HG02884 (cell line): ENCODE data around the gene LRRC25.

ENCODE experiments used
- ATAC-seq: cut with Tn5 transposase; IDR thresholded peaks from one replicate; pipeline ENCODE4 v1.9.1; 2021; ENCODE audit warnings: mild to moderate bottlenecking, moderate library complexity; ENCODE audit not compliant: unreplicated experiment

LRRC25 gene

DNA sequence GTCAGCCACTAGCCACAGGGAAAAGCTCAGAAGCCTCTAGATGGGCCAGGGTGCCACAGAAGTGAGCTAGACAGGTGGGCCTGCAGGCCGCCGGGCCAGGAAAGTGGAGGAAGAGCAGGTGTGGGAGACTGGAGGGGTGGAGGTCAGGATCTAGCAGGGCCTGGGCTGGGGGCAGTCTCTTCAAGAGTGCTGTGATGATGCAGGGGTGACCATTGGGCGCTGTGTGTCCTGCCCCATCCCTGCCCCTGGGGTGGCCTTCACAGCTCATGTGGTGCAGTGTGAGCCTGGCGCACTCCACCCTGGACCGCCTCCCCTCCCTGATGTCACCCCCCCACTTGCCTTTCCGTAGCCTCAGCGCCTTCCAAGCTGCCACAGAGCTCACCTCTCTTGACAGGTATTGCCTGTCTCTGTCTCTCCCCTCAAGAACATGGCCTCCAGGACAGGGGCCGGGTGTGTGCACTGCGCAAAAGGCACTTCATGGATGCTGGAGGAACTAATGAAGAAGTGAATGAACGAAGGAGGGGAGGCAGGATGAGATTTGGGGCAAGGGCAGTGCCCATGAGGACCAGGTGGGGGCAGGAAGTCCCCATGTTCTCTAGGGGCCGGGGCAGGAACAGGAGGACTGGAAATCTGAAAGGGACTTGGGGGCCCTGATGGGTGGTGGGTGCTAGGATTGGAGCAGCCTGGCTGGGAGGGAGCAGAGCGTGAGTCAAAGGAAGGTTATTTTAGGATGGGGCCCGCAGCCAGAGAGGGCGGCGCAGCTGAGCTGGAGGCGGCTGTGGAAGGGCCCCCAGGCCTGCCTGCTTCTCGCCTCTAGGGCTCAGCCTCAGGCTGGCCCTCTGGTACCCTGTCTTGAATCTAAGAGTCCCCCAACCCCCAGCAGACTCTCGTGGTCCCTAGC is 28.3 kb upstream of the LRRC25 start:
- ATAC-seq = no peak

DNA sequence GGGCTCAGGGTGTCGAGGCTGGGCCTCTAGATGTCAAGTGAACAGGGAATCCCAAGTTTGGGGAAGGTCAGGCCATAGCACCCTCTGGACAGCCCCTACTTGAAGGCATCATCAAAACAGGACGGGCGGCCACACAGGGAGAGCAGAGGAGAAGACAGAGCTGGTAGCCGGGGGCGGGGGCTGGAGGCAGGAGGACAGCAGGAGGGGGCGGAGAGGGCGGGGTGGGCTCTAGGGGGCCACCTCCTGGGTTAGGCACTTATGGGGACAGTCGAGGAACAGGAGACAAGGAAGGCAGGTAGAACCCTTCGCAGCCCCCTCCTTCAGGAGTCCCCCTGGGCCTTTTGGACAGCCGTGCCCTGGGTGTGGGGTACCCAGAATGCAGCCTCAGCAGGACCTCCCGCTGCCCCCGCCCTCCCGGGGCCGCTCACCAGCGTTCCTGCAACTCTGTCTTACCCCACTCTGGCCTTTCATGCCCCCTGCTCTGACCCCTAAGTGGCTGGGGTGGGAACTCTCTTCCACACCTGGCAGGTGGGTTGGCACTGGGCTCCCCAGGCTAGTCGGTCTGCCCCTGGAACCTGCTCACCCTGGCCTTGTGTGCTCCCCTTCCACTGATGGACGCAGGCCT is 27.6 kb upstream of the LRRC25 start:
- no peak for ATAC-seq

DNA sequence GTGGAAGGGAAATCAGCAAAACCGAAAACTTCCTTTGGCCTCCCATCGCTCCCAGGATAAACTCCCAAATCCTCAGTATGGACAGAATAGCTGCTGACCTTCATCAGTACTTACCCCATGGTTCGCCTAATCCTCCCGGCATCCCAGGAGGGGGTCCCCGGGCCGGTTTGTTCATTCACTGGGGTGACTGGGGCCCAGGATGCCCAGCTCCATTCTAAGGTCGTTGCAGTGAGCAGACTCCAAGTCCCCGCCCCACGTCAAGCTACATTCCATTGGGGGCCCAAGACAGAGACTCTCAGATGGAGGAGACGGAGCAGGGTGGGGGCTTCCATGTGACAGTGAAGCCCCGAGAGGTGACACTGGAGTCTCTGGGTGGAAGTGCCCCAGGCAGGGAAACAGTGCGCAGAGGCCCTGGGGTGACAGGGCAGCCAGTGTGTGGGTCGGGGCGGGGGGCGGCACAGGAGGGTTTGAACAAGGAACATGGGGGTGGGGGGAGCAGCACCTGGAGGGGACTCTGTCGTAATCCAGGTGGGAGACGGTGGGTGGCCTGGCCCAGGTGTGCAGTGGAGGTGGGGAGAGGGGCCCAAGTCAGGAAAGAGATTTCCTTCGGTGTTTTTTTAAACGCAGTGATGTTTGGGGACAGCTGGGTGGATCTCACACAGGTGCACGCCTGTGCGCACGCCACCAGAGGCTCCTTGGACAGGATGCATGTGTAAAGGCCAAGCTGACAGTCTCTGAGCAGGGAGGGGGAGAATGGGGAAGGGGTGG is 26.9 kb upstream of the LRRC25 start:
- ATAC-seq = no peak

DNA sequence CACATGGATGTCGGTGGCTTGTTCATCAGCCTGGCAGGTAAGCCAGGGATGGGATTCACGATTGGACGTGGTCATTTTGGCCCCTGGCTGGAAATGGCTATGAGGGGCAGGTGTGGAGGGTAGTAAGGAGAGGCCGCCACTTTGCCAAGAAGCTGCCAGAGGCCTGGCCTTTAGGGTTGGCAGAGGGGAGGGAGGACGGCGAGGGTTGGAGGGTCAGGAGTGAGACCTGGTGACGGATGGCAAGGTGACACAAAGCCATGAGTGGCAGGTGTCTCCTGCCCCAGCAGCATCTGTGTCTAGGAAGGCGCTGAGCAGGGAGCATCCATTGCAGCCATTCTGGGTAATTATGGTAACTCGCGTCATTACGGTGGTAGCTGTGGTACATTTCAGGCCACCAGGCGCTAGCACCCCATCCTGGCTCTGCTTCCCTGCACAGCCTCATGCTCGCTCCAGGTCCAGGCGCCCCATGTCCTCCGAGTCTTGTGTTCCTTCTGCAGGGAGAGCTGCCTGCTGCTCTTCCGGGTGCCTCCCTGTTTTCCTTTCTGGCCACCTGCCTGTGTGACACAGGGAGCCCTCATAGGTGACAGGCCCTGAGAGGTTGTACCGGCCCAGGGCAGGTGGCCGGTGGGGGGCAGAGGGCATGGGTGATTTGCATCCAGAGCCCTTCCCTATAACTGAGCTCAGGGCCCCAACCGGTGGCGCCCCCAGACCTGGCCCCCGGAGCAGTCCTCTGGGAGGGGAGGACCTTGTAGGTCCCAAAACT is 26.0 kb upstream of the LRRC25 start:
- no peak for ATAC-seq

DNA sequence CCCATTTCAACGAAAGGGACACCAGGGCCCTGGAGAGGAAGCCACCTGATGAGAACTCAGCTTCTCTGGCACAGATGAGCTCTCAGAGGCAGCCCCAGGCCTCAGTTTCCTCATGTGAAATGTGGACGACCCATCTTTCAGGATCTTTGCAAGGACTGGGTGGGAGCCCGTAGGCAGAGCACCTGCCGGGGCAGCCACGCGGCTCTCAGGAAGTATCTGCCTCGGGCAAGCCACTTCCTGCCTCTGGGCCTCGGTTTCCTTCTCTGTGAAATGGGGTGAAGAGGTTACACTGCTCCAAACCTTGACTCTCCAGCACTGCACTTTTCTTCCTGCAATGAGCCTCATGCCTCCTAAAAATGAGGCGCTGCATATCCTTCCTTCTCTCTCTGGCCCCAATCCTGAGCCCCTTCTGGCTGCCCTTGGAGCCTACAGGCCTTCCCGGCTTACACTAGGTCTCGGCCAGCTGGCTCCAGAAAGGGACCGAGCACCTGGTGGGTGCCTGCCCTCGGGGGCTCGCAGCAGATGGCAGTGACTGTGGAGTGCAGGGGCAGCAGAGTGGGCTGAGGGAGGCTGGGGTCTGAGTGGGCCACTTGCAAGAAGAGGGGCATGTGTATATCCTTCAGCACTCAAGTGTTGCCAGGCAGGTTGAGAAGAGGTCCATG is 25.2 kb upstream of the LRRC25 start:
- ATAC-seq = no peak

DNA sequence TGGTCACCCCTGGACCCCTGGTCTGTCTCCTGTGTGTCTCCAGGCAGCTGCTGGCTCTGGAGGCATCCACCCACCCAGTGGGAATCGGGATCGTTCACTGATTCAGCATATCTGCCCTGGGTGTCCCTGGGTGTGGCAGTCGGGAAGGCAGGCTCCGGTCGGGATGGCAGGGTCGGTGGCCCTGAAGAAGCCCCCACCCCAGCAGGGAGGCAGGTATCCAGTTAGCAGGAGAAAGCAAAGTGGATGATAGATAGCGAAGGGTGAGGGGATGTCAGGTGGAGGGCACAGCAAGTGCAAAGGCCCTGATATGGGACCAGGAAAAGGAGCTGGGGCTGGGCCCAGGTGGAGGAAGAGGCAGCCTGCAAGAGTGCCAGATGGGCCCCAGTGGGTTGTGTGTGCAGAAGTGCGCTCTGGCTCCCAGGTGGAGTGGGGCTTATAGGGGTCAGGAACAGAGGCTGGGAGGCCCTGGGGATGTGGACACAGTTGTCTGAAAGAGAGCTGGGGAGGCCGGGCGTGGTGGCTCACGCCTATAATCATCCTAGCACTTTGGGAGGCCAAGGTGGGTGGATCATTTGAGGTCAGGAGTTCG is 24.0 kb upstream of the LRRC25 start:
- no peak for ATAC-seq

DNA sequence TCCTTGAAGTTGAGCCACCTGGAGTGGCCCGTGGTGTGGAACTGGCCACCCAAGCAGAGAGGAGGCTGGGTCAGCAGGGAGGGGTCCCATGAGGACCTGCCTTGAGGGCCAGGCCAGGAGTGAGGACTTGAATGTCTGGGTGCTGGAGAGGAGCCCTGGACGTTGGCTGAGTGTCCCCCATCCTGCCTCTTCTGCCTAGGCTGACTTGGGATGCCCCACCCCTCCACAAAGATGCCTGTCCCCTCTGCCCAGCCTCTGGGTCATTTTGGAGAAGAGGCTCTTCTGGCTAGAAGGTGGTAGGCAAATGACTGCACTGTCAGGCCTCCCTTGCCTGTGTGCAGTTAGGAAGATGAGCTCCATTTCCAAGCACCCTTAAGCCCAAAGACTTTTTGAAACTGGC is 23.5 kb upstream of the LRRC25 start:
- no peak for ATAC-seq

DNA sequence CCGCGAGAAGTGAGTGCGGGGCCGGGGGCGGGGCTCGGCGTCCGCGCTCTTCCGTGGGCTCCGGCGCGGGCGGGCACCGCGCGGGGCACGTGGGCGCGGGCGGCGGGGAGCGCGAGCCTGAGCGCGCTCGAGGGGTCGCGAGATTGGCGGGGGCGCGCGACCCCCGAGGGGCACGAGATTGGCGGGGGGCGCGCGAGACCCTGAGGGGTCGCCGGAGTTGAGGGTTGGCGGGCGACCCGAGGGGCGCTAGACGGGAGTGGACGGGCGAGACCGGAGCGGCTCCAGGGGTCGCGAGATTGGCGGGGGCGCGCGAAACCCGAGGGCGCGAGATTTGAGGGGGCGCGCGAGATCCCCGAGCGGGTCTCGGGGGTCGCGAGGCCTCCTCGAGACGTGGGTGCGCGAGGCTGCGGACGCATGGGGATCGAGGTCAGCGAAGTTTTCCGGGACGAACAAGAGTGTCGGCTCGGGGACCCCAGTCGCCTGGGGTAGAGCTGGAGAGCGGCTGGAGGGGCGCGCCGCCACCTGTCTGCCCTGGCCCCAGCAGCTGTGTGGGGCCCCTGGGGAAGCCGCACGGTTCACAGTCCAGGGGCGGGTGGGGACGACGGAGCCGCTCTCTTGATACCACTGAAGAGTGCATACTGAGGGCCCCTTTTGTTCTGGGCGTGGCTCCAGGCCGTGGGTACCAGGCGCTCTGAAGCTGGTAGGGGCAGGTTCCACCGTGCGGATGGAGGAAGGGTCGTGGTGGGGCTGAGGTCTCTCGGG is 22.5 kb upstream of the LRRC25 start:
- no peak for ATAC-seq

DNA sequence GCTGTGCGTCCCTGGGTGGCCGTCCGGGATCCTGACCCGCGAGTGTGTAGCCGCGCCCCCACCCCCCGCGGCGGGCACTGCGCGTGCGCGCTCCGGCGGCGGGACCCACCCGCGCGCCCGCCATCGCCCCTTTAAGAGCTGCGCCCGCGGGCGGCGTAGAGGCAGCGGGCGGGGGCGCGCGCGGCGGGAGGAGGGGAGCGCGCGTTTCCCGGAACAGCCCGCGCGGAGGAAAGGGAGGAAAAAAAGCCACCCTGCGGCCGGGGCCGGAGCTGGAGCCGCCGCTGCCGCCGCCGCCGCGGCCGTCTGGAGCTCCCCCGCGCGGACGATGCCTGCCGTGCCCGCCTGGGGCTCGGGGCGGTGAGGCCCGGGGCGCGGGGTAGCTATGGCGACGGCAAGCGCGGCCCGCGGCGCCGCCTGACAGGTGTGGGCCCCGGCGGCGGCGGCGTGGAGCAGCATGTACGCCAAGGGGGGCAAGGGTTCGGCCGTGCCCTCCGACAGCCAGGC is 21.8 kb upstream of the LRRC25 start, which contains the start of gene SSBP4:
TSS of gene SSBP4 (plus strand) at position 204 of the 504 bp plus-strand sequence. CDS start at position 455, 251 bp downstream.
- peak; percentile 37 for ATAC-seq

DNA sequence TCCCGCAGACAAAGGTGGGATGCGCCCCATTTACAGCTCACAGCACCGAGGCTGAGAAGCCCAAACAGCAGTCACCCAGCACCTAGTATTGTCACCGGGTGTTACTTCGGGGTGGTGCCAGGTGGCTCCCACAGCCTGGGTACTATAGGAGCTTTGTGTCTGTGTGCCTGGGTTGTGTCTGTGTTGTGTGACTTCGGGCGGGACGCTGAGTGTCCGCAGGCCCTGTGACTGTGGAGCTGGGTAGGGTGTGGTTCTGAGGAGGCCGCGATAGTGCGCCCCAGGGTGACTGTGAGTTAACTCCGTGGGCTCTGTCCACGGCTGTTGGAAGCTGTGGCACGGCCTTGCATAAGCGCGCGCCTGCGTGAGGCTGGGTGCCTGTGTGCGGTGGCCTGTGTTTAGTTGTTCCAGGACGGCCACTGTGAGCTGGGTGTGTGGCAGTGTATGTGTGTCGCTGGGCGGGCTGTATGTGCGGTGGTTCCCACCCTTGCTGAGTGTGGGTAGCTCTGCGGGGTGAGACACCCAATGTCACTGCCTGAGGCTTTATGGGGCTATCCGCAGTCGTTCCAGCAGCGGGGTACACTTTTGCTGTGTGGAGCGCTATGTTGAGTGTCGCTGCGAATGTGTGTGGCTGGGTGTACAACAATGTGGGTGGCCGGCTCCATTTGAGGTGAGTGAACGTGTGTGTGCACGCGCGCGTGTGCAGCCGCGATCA is 21.2 kb upstream of the LRRC25 start:
- no peak for ATAC-seq

DNA sequence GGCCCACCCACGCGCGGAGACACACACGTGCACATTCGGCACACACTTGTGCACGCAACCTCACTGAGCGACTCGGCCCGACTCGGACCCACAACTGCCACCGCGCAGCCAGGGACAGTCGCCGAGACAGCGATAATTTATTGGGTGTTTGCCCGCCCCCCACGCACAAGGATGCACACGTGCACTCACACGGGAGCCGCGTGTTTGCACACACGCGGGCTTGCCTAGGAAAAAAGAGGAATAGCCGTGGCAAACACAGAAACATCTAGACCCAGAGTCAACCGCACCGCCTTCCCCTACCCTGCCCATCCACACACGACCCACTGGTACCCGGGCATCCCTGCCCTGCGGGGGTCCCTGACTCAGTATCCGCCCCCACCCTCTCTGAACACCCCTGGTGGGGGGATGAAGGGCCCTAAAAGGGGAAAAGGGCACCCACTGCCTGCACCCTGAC is 20.6 kb upstream of the LRRC25 start:
- no peak for ATAC-seq

DNA sequence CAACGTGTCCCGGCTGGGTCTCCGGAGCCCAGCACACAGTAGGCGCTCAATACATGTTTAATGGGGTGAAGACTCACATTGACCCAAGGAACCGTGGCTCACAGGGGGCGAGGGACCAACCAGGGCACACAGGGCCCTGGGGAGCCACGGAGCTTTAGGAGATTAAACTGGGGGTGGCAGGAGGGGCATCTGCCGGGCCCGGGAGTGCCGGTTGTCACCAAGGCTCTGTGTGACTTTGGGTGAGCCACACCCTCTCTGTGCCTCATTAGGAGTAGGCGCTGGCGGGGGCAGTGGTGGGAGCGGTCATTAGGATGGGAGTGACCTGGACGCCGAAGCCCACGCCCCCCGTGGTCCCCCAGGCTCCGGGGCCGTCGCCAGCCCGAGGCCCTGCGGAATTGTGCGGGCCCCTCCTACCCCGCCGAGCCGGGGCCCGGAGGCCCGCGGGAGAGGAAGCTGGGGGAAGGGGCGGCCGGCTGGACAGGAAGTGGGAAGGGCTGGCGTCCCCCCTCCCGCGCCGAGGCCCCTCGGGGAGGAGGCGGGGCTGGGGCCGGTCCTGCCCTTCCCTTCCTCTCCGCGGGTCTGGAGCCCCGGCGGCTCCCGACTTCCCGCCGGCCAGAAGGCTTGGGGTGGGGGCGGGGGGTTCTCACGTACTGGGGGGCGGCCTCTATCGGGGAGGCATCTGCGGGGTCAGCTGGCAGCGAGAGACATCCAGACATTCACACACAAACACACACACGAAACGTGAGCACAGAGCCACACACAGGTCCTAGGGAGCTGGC is 20.0 kb upstream of the LRRC25 start:
- no peak for ATAC-seq

DNA sequence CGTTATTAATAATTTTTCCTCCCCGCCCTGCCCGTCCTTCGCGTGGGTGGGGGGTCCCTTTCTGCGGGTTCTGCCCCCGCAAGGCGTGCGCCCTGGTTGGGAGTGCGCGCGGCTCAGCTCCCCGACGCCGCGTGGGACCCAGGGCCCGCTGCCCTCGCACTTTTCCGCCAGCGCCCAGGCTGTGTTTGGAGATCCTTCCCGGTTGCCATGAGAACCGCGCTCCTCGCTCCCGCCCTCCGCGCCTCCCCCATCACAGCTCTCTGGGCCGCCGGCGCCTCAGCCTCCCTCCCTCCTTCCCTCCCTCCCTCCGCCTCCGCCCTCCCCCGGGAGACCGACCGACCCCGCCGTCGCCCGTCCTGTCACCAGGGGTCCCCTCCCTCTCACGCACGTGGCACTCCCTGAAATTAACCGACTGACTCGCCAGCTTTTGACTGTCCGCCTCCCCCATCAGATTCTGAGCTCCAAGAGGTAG is 19.4 kb upstream of the LRRC25 start:
- ATAC-seq = no peak

DNA sequence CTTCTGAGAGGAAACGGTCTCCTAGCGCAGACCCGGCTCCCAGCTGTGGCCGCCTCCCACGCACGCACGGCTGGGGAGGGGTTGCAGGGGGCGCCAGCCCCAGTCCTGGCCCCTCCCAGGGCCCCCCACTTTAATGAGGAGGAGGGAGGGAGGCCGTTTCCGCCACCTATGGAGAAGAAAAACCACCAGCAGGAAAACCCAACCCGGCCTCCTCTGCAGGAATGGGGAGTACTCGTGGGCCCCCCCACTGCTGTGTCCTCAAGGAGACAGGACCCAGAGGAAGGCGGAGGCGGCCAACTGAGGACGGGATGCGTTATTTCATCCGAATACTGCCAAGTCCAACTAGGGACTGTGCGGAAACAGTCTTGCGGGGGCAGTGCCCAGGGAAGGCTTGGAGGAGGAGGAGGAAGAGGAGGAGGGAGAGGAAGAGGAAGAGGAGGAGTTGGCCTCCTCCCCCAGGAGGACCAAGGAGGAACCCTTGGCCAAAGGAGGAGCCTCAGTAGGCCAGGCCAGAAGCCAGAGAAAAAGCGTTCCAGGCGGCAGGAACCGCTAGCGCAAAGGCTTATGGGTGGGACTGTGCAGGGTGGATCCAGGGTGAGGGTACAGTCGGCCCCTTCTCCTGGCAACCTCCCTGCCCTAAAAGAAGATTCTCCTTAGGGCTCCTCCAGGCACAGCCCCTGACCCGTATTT is 17.9 kb upstream of the LRRC25 start:
- no peak for ATAC-seq

DNA sequence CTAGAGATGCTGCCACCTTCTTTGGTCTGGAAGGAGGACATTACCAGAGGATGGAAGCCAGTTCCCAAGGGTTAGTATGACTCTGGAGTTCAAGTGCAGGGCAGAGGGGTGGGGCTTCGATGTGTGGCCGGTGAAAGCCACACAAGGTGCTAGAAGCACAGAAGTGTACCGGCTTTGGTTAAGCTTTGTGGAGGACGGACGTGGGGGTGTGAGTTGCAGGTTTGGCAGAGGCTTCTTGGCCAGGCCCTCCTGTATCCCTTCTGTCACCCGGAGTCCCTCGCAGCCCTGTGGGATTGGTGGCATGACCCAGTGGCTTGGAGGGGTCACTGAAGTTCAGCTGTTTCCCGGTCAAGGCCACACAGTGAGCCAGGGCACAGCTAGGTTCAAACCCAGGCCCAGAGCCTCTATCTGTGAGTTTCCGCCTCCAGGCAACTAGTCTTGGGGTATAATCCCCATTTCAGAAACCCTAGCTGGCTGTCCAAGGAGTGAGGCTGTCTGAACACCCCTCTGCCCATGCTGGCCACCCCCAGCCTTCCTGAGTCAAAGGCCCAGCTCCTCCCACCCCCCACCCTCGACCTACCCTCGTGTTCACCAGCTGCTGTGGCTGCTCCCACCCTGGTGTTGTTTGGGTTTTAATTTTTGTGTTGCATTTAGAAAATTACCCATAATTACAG is 17.2 kb upstream of the LRRC25 start:
- no peak for ATAC-seq

DNA sequence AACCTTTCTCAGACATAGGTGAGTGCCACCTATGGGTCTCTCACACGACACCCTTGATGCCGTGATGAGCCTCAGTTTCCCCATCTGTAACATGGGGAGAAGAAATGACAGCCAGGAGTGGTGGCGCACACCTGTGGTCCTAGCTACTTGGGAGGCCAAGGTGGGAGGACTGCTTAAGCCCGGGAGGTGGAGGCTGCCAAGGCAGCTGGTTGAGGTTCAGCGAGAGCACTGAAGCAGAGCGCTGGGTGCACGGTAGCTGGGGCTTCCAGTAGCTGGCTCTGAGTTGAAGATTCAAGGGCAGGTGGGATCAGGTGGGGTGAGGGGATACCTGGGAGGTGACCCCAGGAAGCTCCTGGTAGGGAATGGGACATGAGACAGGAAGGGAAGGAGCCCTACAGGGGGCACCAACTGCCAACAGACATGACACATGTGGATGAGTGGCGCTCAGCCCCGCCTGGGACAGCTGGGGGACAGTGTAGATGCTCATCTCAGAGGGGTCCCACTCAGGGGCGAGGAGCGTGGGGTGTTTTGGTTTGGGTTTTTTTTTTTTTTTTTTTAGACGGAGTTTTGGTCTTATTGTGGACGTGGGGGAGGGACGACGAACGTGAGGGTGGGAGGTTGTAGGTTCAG is 15.3 kb upstream of the LRRC25 start:
- ATAC-seq = no peak
